H1 (cell line): ENCODE data around the gene MBTPS1. TPM values are rescaled to one million over a fixed set of nuclear protein-coding genes. Genes with fewer than 3 reads are reported as not detected.

Experiments used
- GABPA ChIP-seq: IDR thresholded peaks from 2 replicates; pipeline ENCODE4 v1.6.1; 2011; ENCODE audit warnings: mild to moderate bottlenecking, low read length, moderate library complexity, borderline replicate concordance; ENCODE audit not compliant: insufficient read depth
- MAFK ChIP-seq: IDR thresholded peaks from 2 replicates; pipeline ENCODE4 v1.6.1; 2012; ENCODE audit warnings: low read depth, mild to moderate bottlenecking, improper control_type of control experiment, low read length
- ZNF274 ChIP-seq: IDR thresholded peaks from 2 replicates; pipeline ENCODE4 v1.7.0; 2012; ENCODE audit warnings: low read length, borderline replicate concordance; ENCODE audit errors: extremely low read depth
- polyA plus RNA-seq, 7 experiments: library from polyadenylated mRNA; depleted of rRNA in 3 of 7; stranded (reverse) in 5 of 7; unstranded in 2 of 7; fragments of >200 nt in 5 of 7; fragments of 200-250 nt in 2 of 7; gene quantifications; 1 replicate in 5 of 7; 2 replicates in 1 of 7; 4 replicates in 1 of 7; pipeline versions ENCODE4 v1.2.1 to v1.2.3, GENCODE V29; 2011 to 2013; ENCODE audit warnings: missing spikeins in 2 of 7, mixed read lengths in 2 of 7
- total RNA-seq: library from RNA; stranded (reverse); fragmentation: NEBNext Ultra II Directional; extraction: Animal tissue kit (Norgen Biotek cat#: 25700); gene quantifications from 2 replicates; pipeline ENCODE4 v1.2.1, GENCODE V29; 2021
- TF ChIP-seq, protein P1 (sequence below): IDR thresholded peaks from 2 replicates; pipeline ENCODE4 v1.6.1; 2012; ENCODE audit warnings: inconsistent platforms

The MBTPS1 gene
- total and polyA plus RNA-seq, 2 of the 8 experiments (the other 6 are each of a cell fraction or from before 2014, with no cell fraction given), result 30.6 to 53.3 TPM

DNA sequence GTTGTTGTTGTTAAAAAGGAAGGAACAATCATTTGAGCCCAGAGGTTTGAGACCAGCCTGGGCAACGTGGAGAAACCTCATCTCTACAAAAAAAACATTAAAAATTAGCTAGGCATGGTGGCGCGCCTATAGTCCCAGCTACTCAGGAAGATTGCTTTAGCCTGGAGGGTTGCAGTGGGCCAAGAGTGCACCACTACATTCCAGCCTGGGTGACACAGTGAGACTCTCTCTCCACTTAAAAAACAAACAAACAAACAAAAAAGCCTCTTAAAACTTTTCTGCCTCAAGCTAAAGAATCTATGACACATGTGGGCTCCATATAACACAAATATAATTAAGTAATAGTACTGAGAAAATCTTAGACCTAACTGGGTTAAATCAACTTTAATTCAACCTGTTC is 12.5 kb downstream of the MBTPS1 start (continued):
- TF ChIP-seq ZNF274 (no peak), GABPA (no peak), MAFK (no peak)
- TF ChIP-seq, protein P1, sequence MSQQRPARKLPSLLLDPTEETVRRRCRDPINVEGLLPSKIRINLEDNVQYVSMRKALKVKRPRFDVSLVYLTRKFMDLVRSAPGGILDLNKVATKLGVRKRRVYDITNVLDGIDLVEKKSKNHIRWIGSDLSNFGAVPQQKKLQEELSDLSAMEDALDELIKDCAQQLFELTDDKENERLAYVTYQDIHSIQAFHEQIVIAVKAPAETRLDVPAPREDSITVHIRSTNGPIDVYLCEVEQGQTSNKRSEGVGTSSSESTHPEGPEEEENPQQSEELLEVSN, result no peak
